ENCODE measurements around the gene NR2F1.
A peak's percentile ranks its signal among the peaks of the same experiment; 100 is the strongest.

The NR2F1 gene

DNA sequence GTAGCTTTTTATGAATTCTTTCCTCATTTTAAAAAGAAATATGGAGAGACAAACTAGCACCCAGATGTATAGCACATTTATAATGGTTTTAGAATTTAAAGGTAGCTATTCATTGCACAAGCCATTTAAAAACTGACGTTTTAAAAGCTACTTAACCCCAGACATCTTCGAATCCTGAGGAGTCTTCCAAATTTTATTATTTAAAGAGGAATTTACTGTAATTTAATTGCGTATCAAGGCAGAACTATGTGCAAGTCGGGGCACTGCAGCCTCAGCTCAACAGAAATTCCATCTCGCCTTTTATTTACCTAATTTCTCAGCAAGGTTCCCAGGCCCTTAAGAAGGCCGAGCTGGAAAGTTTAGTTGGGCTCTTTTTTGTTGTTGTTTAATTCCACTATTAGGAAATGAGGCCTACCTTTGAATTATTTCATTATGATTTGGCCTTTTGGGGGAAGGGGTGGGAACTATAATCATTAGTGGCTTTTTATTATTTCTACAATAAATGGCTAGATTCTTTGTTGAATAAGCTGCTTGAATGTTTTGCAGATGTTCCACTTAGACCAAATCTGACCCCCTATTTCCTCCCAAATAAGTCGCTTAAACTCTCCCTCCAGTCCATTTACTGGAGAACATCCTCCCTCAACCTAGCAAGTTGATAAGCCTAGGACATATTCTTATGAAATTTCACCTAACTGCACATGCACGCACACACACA, 20.2 kb downstream of the NR2F1 start:
- FAIRE-seq (no peak), DNase-seq (ENCODE audit: insufficient read length) (no peak)
- no peak for TF ChIP-seq TAF1 (IDR thresholded peaks at IDR 0.05; ENCODE audit: borderline replicate concordance, low read depth, low read length)
- TF ChIP-seq POLR2AphosphoS5 (IDR thresholded peaks at IDR 0.05; ENCODE audit: low read depth, low read length), result no peak
- no peak for TF ChIP-seq POLR2A (IDR thresholded peaks at IDR 0.05; ENCODE audit: low read depth, low read length)

DNA sequence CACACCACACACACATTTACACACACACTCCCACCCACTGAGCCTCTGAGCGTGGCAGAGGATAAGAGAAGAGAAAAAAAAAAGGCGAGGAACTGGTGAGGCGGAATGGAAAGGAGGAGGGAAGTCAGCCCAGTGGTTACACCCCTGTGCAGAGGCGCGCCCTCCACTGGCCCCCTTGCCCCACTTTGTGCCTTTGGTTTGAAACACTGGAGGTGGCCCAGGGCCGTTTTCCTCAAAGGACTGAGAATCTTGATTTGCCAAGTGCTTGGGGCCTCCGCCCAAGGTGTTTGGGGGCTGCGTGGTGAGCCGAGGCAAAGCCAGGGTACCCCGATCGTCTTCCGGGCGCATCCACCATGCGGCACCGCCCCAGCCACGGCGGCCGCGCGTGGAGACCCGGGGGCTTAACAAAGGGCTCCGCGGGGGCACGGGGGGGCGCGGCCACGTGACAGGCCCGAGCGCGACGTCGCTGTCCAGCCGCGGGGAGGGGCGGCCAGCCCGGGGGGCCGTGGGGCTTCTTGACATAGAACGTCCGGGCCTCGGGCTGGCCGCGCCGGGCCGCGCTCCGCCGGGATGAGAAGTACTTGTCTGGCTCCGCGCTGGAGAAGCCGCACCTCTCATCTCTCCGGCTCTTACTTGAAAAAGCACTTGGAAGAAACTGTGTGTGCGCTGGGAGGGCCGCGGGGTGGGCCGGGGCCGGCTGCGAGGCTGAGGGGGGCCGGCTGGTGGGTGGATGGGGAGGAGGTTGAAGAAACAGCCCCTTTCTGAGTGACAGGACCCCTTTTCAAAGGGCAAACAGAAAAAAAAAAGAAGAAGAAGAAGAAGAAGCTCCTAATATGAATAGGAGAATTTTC, 21.0 kb downstream of the NR2F1 start:
- FAIRE-seq, result no peak
- no peak for DNase-seq (ENCODE audit: insufficient read length)
- no peak for TF ChIP-seq POLR2AphosphoS5 (IDR thresholded peaks at IDR 0.05; ENCODE audit: low read depth, low read length)
- no peak for TF ChIP-seq TAF1 (IDR thresholded peaks at IDR 0.05; ENCODE audit: borderline replicate concordance, low read depth, low read length)
- no peak for TF ChIP-seq POLR2A (IDR thresholded peaks at IDR 0.05; ENCODE audit: low read depth, low read length)

DNA sequence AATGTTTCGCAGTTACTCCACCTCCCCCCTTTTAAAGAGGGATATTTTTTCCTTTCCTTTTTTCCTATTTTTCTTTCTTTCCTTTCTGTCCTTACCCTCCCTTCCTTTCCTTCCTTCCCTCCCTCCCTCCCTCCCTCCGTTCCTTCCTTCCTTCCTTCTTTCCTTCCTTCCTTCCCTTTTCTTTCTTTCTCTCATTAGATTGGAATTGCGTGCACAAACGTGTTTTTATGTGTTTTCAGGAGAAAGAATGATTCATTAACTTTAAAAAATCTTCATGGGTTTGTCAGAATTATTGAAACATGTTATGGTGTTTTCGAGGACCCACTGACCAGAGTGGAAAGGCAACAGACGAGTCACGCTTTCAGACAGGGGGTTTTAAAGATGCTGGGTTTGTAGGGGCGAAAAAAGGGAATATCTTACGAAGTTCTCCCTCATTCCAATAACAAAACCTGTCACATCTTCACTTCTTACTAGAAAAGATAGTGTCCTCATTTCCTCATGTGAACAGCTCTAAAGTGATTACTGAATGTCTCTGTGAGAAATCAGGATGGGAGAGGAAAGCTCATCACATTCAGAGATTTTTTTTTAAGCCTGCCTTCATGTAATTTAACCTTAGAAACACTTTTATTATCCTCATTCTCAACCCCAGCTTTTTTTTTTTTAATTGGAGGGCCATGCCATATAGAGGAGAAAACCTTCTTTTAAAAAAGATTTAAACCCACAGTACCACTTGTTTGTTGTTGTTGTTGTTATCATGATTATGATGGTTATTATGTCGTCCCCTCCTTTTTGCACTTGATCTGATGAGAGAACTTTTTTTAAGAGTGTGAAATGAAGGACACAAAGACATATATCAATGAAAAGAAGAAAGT, 21.9 kb downstream of the NR2F1 start:
- TF ChIP-seq POLR2AphosphoS5 (IDR thresholded peaks at IDR 0.05; ENCODE audit: low read depth, low read length) (no peak), TAF1 (IDR thresholded peaks at IDR 0.05; ENCODE audit: borderline replicate concordance, low read depth, low read length) (no peak), POLR2A (IDR thresholded peaks at IDR 0.05; ENCODE audit: low read depth, low read length) (no peak)
- FAIRE-seq (no peak), DNase-seq (ENCODE audit: insufficient read length) (no peak)

DNA sequence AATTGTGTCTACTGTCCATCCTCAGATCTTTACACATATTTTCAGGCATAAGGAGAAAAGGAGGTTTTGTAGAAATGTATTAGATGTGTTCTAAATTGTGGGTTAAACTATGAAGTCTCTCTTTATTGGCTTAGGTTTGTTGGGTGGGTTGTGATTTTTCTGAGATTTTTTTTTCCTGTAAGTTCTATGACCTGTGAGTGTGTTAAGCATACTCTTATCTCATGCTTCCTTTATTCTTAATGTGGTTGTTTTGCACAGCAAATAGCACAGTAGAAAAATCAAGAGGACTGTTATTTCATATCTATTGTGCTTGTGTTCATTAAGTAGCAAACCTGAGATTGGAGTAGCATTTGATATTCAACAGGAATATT, 23.3 kb downstream of the NR2F1 start:
- DNase-seq (ENCODE audit: insufficient read length) (no peak), FAIRE-seq (no peak)
- no peak for TF ChIP-seq POLR2AphosphoS5 (IDR thresholded peaks at IDR 0.05; ENCODE audit: low read depth, low read length)
- no peak for TF ChIP-seq TAF1 (IDR thresholded peaks at IDR 0.05; ENCODE audit: borderline replicate concordance, low read depth, low read length)
- no peak for TF ChIP-seq POLR2A (IDR thresholded peaks at IDR 0.05; ENCODE audit: low read depth, low read length)

DNA sequence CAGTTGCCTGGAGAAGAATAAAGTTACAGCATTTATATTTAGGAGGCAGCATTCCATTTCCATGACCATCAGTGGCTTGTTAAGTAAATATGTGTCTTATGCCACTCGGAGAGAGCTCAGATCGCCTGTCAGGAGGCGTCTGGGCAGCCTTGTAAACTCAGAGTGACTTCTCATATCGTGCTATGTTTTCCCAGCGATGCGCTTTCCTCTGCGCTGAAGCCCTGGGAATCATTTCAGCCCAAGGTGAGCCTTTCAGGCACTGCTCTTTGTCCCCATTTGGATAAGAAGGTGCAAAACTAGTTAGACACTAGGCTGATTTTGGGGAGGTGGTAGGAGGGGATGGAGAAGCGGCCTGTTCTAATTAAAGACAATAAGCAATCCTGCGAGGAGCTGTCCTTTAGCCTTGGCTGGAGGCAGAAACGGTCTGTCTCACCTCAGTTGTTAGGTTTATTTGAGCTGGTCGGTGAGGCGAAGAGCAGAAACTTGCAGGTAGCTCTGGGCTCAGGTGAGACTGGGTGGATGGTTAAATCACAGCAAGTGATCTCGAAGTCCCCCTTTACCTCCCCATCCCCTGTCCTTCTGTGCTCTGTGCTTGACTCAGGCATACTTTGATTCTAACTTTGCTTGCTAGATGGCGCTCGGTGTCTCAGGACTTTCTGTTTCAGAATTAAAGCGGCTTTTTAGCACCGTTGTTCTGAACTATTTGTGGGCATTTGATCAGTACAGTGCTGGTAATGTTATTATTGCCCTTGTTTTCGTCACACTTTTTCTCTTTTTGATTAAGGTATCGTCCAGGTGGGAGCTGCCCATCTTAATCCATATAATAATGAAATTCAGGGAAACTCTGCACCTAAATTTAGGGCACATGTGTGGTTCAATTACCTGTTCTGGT, 24.6 kb downstream of the NR2F1 start:
- FAIRE-seq (peak; percentile 82), DNase-seq (ENCODE audit: insufficient read length) (no peak)
- TF ChIP-seq POLR2A (IDR thresholded peaks at IDR 0.05; ENCODE audit: low read depth, low read length) (no peak), TAF1 (IDR thresholded peaks at IDR 0.05; ENCODE audit: borderline replicate concordance, low read depth, low read length) (no peak), POLR2AphosphoS5 (IDR thresholded peaks at IDR 0.05; ENCODE audit: low read depth, low read length) (no peak)

DNA sequence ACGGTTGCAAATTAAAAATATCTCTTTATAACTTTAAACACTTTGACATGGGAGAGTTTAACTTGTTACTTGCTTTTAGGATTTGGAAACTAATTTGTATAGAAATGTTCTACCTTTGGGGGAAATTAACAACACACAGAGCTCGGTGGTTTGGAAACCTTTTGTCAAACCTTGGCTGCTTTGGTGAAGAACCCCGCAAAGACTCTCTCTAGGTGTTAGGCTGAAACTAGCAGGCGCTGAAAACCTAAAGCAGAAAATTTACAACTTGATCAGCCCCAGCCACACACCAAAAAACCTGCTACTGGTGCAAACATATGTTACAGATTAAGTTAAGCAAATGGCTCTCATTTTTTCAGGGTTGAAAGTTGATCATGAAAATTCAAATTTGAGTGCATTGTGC, 25.8 kb downstream of the NR2F1 start:
- FAIRE-seq, result no peak
- no peak for DNase-seq (ENCODE audit: insufficient read length)
- TF ChIP-seq POLR2A (IDR thresholded peaks at IDR 0.05; ENCODE audit: low read depth, low read length) (no peak), TAF1 (IDR thresholded peaks at IDR 0.05; ENCODE audit: borderline replicate concordance, low read depth, low read length) (no peak)

DNA sequence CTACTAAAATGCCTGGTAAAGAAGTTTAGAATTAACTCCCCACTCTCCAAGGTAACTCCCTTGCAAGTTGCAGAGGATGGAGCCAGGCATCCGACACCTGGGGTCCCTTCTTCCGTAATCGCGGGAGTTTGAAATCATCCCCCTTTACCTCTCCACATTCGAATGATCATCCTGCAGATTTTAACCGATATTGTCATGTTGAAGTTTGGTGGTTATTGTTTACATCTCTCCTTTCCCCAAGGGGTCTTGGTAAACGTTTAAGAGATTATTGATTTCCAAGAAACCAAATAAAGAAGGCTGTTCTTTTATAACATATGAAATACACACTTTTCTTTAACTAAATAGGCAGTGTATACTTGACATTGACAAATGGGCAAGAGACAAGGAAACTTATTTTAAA, 26.7 kb downstream of the NR2F1 start:
- DNase-seq (ENCODE audit: insufficient read length) (no peak), FAIRE-seq (no peak)
- TF ChIP-seq TAF1 (IDR thresholded peaks at IDR 0.05; ENCODE audit: borderline replicate concordance, low read depth, low read length) (no peak), POLR2AphosphoS5 (IDR thresholded peaks at IDR 0.05; ENCODE audit: low read depth, low read length) (no peak), POLR2A (IDR thresholded peaks at IDR 0.05; ENCODE audit: low read depth, low read length) (no peak)

DNA sequence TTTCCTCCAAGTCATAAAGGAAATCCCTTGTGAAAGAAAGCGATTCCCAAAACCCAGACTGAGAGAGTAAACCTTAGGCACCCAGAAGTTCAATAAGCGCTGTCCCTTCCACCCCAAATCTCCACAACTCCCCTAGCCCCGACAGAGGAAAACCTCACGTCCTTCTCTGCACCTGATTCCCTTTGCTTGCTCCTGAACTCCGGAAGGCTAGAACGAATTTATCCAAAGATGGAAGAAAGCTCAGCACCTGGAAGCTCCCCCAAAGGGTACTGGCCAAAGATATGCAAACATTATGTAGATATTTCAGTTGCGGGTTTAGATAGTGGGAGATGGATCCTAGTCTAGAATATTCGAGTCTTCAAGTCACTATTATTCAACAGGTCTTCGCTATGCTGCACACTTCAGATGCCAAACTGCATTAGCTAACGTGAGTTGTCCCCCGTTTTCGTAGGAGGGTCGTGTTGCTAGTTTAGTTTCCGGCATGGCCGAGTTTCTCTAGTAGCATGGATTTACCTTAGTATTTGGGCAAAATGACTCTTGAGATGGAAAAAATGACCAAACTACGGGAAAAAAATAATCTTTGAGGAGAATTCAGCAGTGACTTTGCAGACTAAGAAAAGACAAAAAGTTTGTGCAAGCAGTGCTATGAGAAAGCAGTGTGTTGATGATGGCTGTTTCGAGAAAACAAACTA, 27.7 kb downstream of the NR2F1 start:
- FAIRE-seq, result no peak
- DNase-seq (ENCODE audit: insufficient read length), result no peak
- TF ChIP-seq POLR2AphosphoS5 (IDR thresholded peaks at IDR 0.05; ENCODE audit: low read depth, low read length), result no peak
- TF ChIP-seq POLR2A (IDR thresholded peaks at IDR 0.05; ENCODE audit: low read depth, low read length), result no peak
- TF ChIP-seq TAF1 (IDR thresholded peaks at IDR 0.05; ENCODE audit: borderline replicate concordance, low read depth, low read length), result no peak

DNA sequence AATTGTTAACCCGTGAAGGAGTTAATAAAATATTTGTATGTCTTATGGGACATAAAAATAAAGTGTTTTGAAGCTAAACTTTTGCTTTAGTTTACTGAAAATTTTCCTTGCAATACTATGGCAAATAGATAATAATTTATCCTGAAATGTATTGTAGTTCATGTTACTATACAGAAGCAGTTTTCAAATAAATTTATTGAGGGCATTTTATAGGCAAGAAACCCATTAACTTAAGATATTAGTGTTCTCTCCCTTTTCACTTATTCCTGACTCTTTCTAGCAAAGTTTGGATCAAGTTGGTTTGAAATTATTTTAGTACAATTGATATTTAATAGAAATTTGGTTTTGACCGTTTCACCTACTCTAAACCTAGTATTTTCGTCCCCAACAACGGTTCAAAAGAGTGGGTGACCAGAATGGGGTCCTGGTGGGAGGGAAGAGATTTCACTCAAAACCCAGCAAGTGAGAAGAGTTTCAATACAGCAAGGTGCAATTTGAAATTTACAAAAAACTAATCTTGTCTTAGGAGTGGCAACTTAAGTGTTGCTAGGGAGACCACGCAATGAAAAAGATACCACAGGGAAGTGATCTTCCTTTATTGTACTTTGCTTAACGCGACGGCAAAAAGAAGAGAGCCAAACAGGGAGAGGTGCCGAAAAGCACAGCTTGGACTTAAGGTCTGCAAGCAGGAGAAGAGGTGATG, 28.4 kb downstream of the NR2F1 start:
- no peak for TF ChIP-seq TAF1 (IDR thresholded peaks at IDR 0.05; ENCODE audit: borderline replicate concordance, low read depth, low read length)

More for the DNA sequence above, 28.4 kb downstream of the NR2F1 start:
- DNase-seq (ENCODE audit: insufficient read length), result no peak
- FAIRE-seq, result no peak

All from GM12892 (cell line).